Measurements from ENCODE around the gene PDE3B.

- no peak for TF ChIP-seq POLR2A (IDR thresholded peaks at IDR 0.05; ENCODE audit: low read length)
- no peak for TF ChIP-seq GATA1 (IDR thresholded peaks at IDR 0.05; ENCODE audit: low read depth, low read length)
Observed at GRCh38 chr11:14722496-14722895, 78.9 kb downstream of the PDE3B start.
